Measurements from ENCODE around the gene MLXIP. TPM values are rescaled to one million over a fixed set of nuclear protein-coding genes. Genes with fewer than 3 reads are reported as not detected.
A peak's percentile ranks its signal among the peaks of the same experiment; 100 is the strongest.

The MLXIP gene
- total and polyA plus RNA-seq, 9 of the 15 experiments (the other 6 are each of a cell fraction or from before 2014, with no cell fraction given), result 2.2 to 66.3 (median 18.1) TPM

GRCh38 chr12:122139266-122139665, 60.7 kb downstream of the MLXIP start:
- intact Hi-C loops (cut with micrococcal nuclease), result no loop called here
- ATAC-seq (no peak), DNase-seq (ENCODE audit: extremely low read depth in 1 of 4, low spot score in 3 of 4) (no peak), FAIRE-seq (no peak)
- Histone ChIP-seq H3K4me1 (replicated peaks in 1 of 2; ENCODE audit: control insufficient read depth in 2 of 2, insufficient read depth in 2 of 2, low read length in 2 of 2) (peaks cover 0 to 22% of the 10 kb centered on the region in 2 experiments; a peak in 1 of 5 replicates), H3K9me3 (replicated peaks; ENCODE audit: control insufficient read depth, insufficient read depth, low read depth, low read length) (no peaks in the 10 kb centered on the region), H3K36me3 (ENCODE audit: control insufficient read depth, insufficient read depth, low read length) (peaks cover 87% of the 10 kb centered on the region), H3K4me2 (ENCODE audit: insufficient read depth, low read length) (no peak overlapping the region), H3K27ac (ENCODE audit: extremely low read depth, low read depth, low read length) (no peak overlapping the region), H3K79me2 (ENCODE audit: control insufficient read depth, insufficient read depth, low read length) (no peaks in the 10 kb centered on the region), H3K9me1 (ENCODE audit: control insufficient read depth, insufficient read depth, low read length) (no peaks in the 10 kb centered on the region), H4K20me1 (replicated peaks; ENCODE audit: control insufficient read depth, insufficient read depth, low read length) (peaks cover 16% of the 10 kb centered on the region), H3K27me3 (ENCODE audit: control insufficient read depth in 2 of 2, insufficient read depth in 2 of 2, low read length in 2 of 2) (no peaks in the 10 kb centered on the region), H3K9ac (ENCODE audit: insufficient read depth in 1 of 2, low read depth in 2 of 2, low read length in 2 of 2) (0 out of 4 replicates have a peak overlapping the region, but pooled peaks of 1 of the 2 experiments have one; percentile 27), H3K4me3 (no peak overlapping the region), H2AFZ (ENCODE audit: low read depth, low read length) (no peak overlapping the region)
- ChIA-PET POLR2A (interaction anchor here (0.6 to 1.6 kb wide), 3 partner anchors 9 to 20 kb away, joined by 3 read pairs; no protein-coding TSS in a partner anchor), CTCF (ENCODE audit: low intra/inter-chr PET ratio) (no interaction called here)
- 96% methylated on average over 14 of the region's 15 CpGs for WGBS (ENCODE audit: insufficient coverage, low coverage, missing lambda C conversion rate)
- TF ChIP-seq ADNP (tag; IDR thresholded peaks at IDR 0.05) (no peak), PYGO2 (tag; IDR thresholded peaks at IDR 0.05) (no peak), KDM1A (IDR thresholded peaks at IDR 0.05) (no peak), ZNF57 (CRISPR knock-in tag; IDR thresholded peaks at IDR 0.05) (no peak), HNRNPK (IDR thresholded peaks at IDR 0.05; ENCODE audit: low read depth, low read length, poor library complexity, severe bottlenecking) (no peak), RBM22 (IDR thresholded peaks at IDR 0.05; ENCODE audit: low read depth, low read length, poor library complexity, severe bottlenecking) (peak; percentile 78), POLR2G (IDR thresholded peaks at IDR 0.05; ENCODE audit: low read depth, low read length) (peak; percentile 64), TAF1 (IDR thresholded peaks at IDR 0.05; ENCODE audit: control insufficient read depth, extremely low read depth, insufficient read depth, low read length, severe bottlenecking) (no peak), SAFB2 (IDR thresholded peaks at IDR 0.05; ENCODE audit: borderline replicate concordance, low read depth, low read length, severe bottlenecking) (no peak)
- TF ChIP-seq, protein P1, sequence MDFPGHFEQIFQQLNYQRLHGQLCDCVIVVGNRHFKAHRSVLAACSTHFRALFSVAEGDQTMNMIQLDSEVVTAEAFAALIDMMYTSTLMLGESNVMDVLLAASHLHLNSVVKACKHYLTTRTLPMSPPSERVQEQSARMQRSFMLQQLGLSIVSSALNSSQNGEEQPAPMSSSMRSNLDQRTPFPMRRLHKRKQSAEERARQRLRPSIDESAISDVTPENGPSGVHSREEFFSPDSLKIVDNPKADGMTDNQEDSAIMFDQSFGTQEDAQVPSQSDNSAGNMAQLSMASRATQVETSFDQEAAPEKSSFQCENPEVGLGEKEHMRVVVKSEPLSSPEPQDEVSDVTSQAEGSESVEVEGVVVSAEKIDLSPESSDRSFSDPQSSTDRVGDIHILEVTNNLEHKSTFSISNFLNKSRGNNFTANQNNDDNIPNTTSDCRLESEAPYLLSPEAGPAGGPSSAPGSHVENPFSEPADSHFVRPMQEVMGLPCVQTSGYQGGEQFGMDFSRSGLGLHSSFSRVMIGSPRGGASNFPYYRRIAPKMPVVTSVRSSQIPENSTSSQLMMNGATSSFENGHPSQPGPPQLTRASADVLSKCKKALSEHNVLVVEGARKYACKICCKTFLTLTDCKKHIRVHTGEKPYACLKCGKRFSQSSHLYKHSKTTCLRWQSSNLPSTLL (IDR thresholded peaks at IDR 0.05), result no peak
- TF ChIP-seq, protein P2, sequence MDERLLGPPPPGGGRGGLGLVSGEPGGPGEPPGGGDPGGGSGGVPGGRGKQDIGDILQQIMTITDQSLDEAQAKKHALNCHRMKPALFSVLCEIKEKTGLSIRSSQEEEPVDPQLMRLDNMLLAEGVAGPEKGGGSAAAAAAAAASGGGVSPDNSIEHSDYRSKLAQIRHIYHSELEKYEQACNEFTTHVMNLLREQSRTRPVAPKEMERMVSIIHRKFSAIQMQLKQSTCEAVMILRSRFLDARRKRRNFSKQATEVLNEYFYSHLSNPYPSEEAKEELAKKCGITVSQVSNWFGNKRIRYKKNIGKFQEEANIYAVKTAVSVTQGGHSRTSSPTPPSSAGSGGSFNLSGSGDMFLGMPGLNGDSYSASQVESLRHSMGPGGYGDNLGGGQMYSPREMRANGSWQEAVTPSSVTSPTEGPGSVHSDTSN (CRISPR knock-in tag; IDR thresholded peaks at IDR 0.05; ENCODE audit: low read depth), result no peak
- TF ChIP-seq, protein P2 (tag; conservative IDR thresholded peaks at IDR 0.05; ENCODE audit: low read depth), result no peak
- BruUV-seq (replicated peaks), result no TSS peak
- in situ Hi-C loops (cut with MboI), result no loop called here

Measured in K562 (cell line).